ENCODE data around the gene TSPAN9.

GRCh38 chr12:3075315-3075714 lies 1.9 kb upstream of the TSPAN9 start:
- TF ChIP-seq CTCF (IDR thresholded peaks at IDR 0.05) (no peak), EP300 (IDR thresholded peaks at IDR 0.05) (no peak), POLR2A (IDR thresholded peaks at IDR 0.05) (no peak)

All from suprapubic skin (tissue), 3 donors.